Keratinocyte (primary cell): ENCODE data around the gene BHLHE40. TPM values are rescaled to one million over a fixed set of nuclear protein-coding genes. Genes with fewer than 3 reads are reported as not detected.

Experiments used
- DNase-seq: peaks from one replicate; pipeline ENCODE4 v3.0.0-alpha.2; 2011; ENCODE audit warnings: low read depth, missing footprints, low spot score
- FAIRE-seq: peaks from 2 replicates; lab custom pipeline; 2011; peaks lifted over from hg19 to GRCh38; lab: Jason Lieb, UNC
- H2AFZ ChIP-seq: 2 replicates; pipeline ENCODE4 v1.6.0; 2012; ENCODE audit warnings: low read length, control low read depth, inconsistent platforms; ENCODE audit not compliant: control insufficient read depth
- H3K27ac ChIP-seq: 2 replicates; pipeline ENCODE4 v1.5.1; 2011; ENCODE audit warnings: low read length; ENCODE audit not compliant: control insufficient read depth, insufficient read depth
- H3K27me3 ChIP-seq: 3 replicates; pipeline ENCODE4 v1.6.0; 2011; ENCODE audit warnings: low read length; ENCODE audit not compliant: control insufficient read depth, insufficient read depth; ENCODE audit errors: extremely low read depth
- H3K36me3 ChIP-seq, 2 experiments: 2 replicates in 1 of 2; 3 replicates in 1 of 2; pipeline ENCODE4 v1.5.1; 2011; ENCODE audit warnings: low read length in 2 of 2, mild to moderate bottlenecking in 1 of 2; ENCODE audit not compliant: control insufficient read depth in 2 of 2, insufficient read depth in 2 of 2; ENCODE audit errors: extremely low read depth in 1 of 2
- H3K4me1 ChIP-seq: 3 replicates; pipeline ENCODE4 v1.5.1; 2011; ENCODE audit warnings: low read length; ENCODE audit not compliant: control insufficient read depth, insufficient read depth; ENCODE audit errors: extremely low read depth
- H3K4me2 ChIP-seq: 3 replicates; pipeline ENCODE4 v1.6.0; 2011; ENCODE audit warnings: low read depth, low read length; ENCODE audit not compliant: control insufficient read depth, insufficient read depth; ENCODE audit errors: extremely low read depth
- H3K4me3 ChIP-seq, 3 experiments: fragments of 200-600 bp in 1 of 3; sonication (generic) in 1 of 3; 2 replicates in 2 of 3; 3 replicates in 1 of 3; pipeline ENCODE4 v1.5.1; 2011 to 2016; ENCODE audit warnings: low read length in 3 of 3, mild to moderate bottlenecking in 3 of 3, control low read depth in 2 of 3, inconsistent platforms in 1 of 3, low read depth in 1 of 3, mixed read lengths in 1 of 3, mixed run types in 1 of 3, moderate library complexity in 1 of 3; ENCODE audit not compliant: control insufficient read depth in 2 of 3, insufficient read depth in 2 of 3; ENCODE audit errors: extremely low read depth in 1 of 3
- H3K79me2 ChIP-seq: 2 replicates; pipeline ENCODE4 v1.6.0; 2012; ENCODE audit warnings: low read length; ENCODE audit not compliant: control insufficient read depth, insufficient read depth
- H3K9ac ChIP-seq: 3 replicates; pipeline ENCODE4 v1.6.0; 2011; ENCODE audit warnings: low read length; ENCODE audit not compliant: control insufficient read depth, insufficient read depth; ENCODE audit errors: extremely low read depth
- H3K9me1 ChIP-seq: 3 replicates; pipeline ENCODE4 v1.6.0; 2011; ENCODE audit warnings: low read length; ENCODE audit not compliant: control insufficient read depth, insufficient read depth; ENCODE audit errors: extremely low read depth
- H3K9me3 ChIP-seq: 2 replicates; pipeline ENCODE4 v1.5.1; 2012; ENCODE audit warnings: low read depth, low read length; ENCODE audit not compliant: control insufficient read depth
- H4K20me1 ChIP-seq: 3 replicates; pipeline ENCODE4 v1.6.0; 2011; ENCODE audit warnings: low read length; ENCODE audit not compliant: control insufficient read depth, insufficient read depth; ENCODE audit errors: extremely low read depth
- CTCF ChIP-seq, 3 experiments: IDR thresholded peaks in 1 of 3; conservative IDR thresholded peaks in 1 of 3; optimal IDR thresholded peaks in 1 of 3; 2 replicates in 2 of 3; 3 replicates in 1 of 3; pipeline versions ENCODE3 to v1.5.1; 2011; ENCODE audit warnings: low read length in 3 of 3, mild to moderate bottlenecking in 3 of 3, moderate library complexity in 2 of 3, control low read depth in 1 of 3, inconsistent platforms in 1 of 3; ENCODE audit not compliant: insufficient read depth in 2 of 3; ENCODE audit errors: extremely low read depth in 1 of 3
- EZH2 ChIP-seq: IDR thresholded peaks from one replicate; pipeline ENCODE4 v1.6.1; 2012; ENCODE audit warnings: inconsistent platforms, mild to moderate bottlenecking, low read length, moderate library complexity
- dilution Hi-C: fragments of 300-500 bp; cut with MboI; formaldehyde crosslinking; loops from one replicate; pipeline ENCODE4 v1.7.0; 2020; ENCODE audit warnings: low sequenced_read_pairs; ENCODE audit not compliant: extremely low pct_ligation_motif_present
- polyA plus RNA-seq, 5 experiments: library from polyadenylated mRNA; depleted of rRNA in 3 of 5; stranded (reverse) in 3 of 5; stranded (forward) in 1 of 5; unstranded in 1 of 5; fragments of >200 nt; gene quantifications; 1 replicate in 1 of 5; 2 replicates in 3 of 5; 3 replicates in 1 of 5; pipeline versions ENCODE4 v1.2.1 to v1.2.3, GENCODE V29; 2011 to 2012; ENCODE audit warnings: missing spikeins in 2 of 5, low read depth in 1 of 5, low replicate concordance in 1 of 5

BHLHE40 gene
- polyA plus RNA-seq, 1 donor (not counting 4 experiments of a cell fraction or from before 2014, with no cell fraction given) = 95.7 TPM

DNA sequence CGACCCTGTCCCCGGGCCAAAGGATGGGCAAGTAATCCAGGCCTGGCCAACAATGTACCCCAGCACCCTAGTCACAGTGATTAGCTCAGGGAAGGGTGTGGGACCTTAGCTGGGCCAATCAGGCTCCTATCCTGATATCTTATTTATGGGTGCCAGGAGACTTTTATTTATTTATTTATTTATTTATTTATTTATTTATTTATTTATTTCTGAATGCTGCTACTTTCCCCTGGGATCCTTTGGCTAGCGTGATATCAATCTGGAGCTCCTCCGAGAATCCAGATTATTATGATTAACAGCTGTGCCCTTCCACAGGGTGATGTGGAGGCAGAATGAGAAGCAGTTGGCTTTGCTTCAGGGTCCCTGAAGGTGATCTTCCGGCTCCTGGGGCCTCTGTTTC is 32.2 kb upstream of the BHLHE40 start:
- Histone ChIP-seq H3K9me1 (no peaks in the 10 kb centered on the region), H3K27me3 (no peaks in the 10 kb centered on the region), H3K9ac (no peak overlapping the region), H2AFZ (no peak overlapping the region), H3K27ac (no peak overlapping the region), H3K4me2 (no peak overlapping the region), H3K4me3 (no peak overlapping the region), H3K79me2 (no peaks in the 10 kb centered on the region), H3K4me1 (no peaks in the 10 kb centered on the region), H4K20me1 (no peaks in the 10 kb centered on the region), H3K36me3 (no peaks in the 10 kb centered on the region), H3K9me3 (no peaks in the 10 kb centered on the region)
- dilution Hi-C loops = no loop called here
- DNase-seq (no peak), FAIRE-seq (no peak)
- TF ChIP-seq EZH2 (no peak), CTCF (optimal IDR thresholded peaks at IDR 0.05 in 1 of 3, IDR thresholded peaks at IDR 0.05 in 1 of 3, conservative IDR thresholded peaks at IDR 0.05 in 1 of 3; ENCODE audit: extremely low read depth in 1 of 3, insufficient read depth in 2 of 3, low read length in 3 of 3) (no peak)

DNA sequence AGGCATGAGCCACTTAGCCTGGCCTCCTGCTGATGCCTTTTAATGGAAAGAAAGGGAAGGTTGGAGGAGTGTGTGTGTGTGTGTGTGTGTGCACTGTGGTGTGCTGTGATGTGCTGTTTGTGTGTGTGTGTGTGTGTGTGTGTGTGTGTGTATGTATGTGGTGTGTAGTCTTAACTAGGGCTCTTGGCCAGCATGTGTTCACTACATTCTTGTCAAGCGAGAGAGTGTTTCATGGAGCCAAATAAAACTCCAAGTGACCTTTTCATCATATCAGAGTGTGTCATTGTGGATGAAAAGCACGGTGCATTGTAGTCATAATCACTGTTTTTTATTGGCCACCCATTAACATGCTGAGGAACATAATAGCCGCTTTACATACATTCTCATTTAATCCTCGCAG is 30.8 kb upstream of the BHLHE40 start:
- no peak overlapping the region for H2AFZ ChIP-seq
- no peaks in the 10 kb centered on the region for H3K4me1 ChIP-seq
- H3K9ac ChIP-seq = no peak overlapping the region
- H3K79me2 ChIP-seq = no peaks in the 10 kb centered on the region
- no peaks in the 10 kb centered on the region for H4K20me1 ChIP-seq
- dilution Hi-C loops = no loop called here
- no peak overlapping the region for H3K4me2 ChIP-seq
- no peaks in the 10 kb centered on the region for H3K27me3 ChIP-seq
- TF ChIP-seq EZH2 = no peak
- TF ChIP-seq CTCF (optimal IDR thresholded peaks at IDR 0.05 in 1 of 3, IDR thresholded peaks at IDR 0.05 in 1 of 3, conservative IDR thresholded peaks at IDR 0.05 in 1 of 3; ENCODE audit: extremely low read depth in 1 of 3, insufficient read depth in 2 of 3, low read length in 3 of 3) = no peak
- FAIRE-seq (no peak), DNase-seq (no peak)
- H3K9me1 ChIP-seq = no peaks in the 10 kb centered on the region
- no peak overlapping the region for H3K27ac ChIP-seq
- H3K9me3 ChIP-seq = no peaks in the 10 kb centered on the region
- no peaks in the 10 kb centered on the region for H3K36me3 ChIP-seq
- no peak overlapping the region for H3K4me3 ChIP-seq
